HCT116 (cell line): ENCODE measurements around the gene HOXB3.

ENCODE experiments used
- CEBPB ChIP-seq: IDR thresholded peaks from 2 replicates; pipeline ENCODE4 v1.6.1; 2012; ENCODE audit warnings: low read depth
- EZH2 ChIP-seq: fragments of 200-600 bp; sonication (generic); IDR thresholded peaks from 2 replicates; pipeline ENCODE4 v1.6.1; 2017; ENCODE audit warnings: antibody characterized with exemption, mixed run types
- POLR2A ChIP-seq: IDR thresholded peaks from 2 replicates; pipeline ENCODE4 v1.7.0; 2011; ENCODE audit warnings: borderline replicate concordance; ENCODE audit not compliant: insufficient read depth, insufficient read length; ENCODE audit errors: extremely low read depth
- RAD21 ChIP-seq: IDR thresholded peaks from 2 replicates; pipeline ENCODE4 v1.6.1; 2012; ENCODE audit warnings: low read depth, mild to moderate bottlenecking
- TF ChIP-seq, protein P1 (sequence below), 3 experiments: fragments of 200-600 bp in 1 of 3; sonication (generic) in 1 of 3; IDR thresholded peaks in 2 of 3; conservative IDR thresholded peaks in 1 of 3; 2 replicates each; pipeline ENCODE4 v1.5.1; 2012 to 2017; ENCODE audit warnings: low read depth in 2 of 3, low read length in 2 of 3, antibody characterized with exemption in 1 of 3, borderline replicate concordance in 1 of 3, control low read depth in 1 of 3, mild to moderate bottlenecking in 1 of 3, mixed read lengths in 1 of 3, mixed run types in 1 of 3, moderate library complexity in 1 of 3; ENCODE audit not compliant: insufficient read depth in 1 of 3

DNA sequence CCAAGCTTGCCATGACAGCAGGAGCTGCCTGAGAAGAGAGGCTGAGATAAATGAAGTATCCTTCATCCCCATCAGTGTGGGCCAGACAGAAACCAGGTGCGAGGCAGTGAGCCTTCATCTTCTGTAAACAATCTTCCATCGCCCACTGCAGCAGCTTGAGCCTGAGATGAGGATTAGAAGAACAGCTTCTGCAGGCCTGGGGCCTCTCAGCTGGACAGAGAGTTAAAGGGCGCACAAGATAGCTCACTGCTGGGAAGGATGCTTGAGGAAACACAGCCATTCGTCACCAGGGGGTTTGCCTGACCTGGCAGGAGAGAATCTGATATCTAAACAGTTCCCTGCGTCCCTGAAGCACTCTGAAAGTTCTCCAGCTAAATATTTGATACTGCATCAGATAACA lies 86.3 kb downstream of the HOXB3 start:
- TF ChIP-seq POLR2A (no peak), RAD21 (no peak), EZH2 (no peak), CEBPB (no peak)
- TF ChIP-seq, protein P1, sequence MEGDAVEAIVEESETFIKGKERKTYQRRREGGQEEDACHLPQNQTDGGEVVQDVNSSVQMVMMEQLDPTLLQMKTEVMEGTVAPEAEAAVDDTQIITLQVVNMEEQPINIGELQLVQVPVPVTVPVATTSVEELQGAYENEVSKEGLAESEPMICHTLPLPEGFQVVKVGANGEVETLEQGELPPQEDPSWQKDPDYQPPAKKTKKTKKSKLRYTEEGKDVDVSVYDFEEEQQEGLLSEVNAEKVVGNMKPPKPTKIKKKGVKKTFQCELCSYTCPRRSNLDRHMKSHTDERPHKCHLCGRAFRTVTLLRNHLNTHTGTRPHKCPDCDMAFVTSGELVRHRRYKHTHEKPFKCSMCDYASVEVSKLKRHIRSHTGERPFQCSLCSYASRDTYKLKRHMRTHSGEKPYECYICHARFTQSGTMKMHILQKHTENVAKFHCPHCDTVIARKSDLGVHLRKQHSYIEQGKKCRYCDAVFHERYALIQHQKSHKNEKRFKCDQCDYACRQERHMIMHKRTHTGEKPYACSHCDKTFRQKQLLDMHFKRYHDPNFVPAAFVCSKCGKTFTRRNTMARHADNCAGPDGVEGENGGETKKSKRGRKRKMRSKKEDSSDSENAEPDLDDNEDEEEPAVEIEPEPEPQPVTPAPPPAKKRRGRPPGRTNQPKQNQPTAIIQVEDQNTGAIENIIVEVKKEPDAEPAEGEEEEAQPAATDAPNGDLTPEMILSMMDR (IDR thresholded peaks at IDR 0.05 in 2 of 3, conservative IDR thresholded peaks at IDR 0.05 in 1 of 3; ENCODE audit: borderline replicate concordance in 1 of 3, insufficient read depth in 1 of 3, low read depth in 2 of 3, low read length in 2 of 3), result no peak
